ENCODE measurements around the gene SCN4B. TPM values are rescaled to one million over a fixed set of nuclear protein-coding genes. Genes with fewer than 3 reads are reported as not detected.

Gene SCN4B
- total and polyA plus RNA-seq, 2 donors (not counting 1 experiment from before 2014, with no cell fraction given) = 1.5 to 10.4 TPM

DNA sequence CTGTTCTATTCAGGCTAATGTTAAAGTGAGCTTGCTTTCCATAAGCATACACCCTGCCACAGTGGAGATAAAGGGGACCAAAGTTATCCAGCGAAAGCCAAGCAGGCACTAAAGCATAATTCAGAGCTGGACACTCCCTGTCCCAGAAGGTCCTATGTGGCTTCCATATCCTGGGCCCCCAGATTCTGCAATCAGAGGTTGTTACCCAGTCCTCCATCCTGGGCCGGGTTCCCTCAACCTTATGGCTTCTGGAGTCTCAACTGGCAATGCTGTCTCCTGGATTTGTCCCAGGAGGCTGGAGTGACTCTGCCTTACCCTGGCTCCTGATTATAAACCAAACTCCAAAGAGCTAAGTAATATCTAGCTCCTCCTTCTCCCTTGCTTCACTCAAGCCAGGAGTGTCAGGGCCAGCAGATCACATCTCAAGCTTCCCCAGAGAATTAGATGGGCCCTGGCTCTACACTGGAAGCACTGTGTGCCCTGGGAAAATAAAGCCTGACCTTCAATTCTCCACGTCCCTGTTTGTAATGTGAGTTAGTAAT is 51.9 kb downstream of the SCN4B start:
- H3K9me3 ChIP-seq (ENCODE audit: control insufficient read depth, insufficient read depth, low read depth, low read length) = no peaks in the 10 kb centered on the region
- DNase-seq (ENCODE audit: low read depth in 2 of 2) = no peak
- H3K4me1 ChIP-seq (ENCODE audit: control insufficient read depth, extremely low read depth, insufficient read depth, low read length) = no peaks in the 10 kb centered on the region
- H3K9ac ChIP-seq (ENCODE audit: insufficient read depth, low read length) = no peak overlapping the region
- TF ChIP-seq, protein P1, sequence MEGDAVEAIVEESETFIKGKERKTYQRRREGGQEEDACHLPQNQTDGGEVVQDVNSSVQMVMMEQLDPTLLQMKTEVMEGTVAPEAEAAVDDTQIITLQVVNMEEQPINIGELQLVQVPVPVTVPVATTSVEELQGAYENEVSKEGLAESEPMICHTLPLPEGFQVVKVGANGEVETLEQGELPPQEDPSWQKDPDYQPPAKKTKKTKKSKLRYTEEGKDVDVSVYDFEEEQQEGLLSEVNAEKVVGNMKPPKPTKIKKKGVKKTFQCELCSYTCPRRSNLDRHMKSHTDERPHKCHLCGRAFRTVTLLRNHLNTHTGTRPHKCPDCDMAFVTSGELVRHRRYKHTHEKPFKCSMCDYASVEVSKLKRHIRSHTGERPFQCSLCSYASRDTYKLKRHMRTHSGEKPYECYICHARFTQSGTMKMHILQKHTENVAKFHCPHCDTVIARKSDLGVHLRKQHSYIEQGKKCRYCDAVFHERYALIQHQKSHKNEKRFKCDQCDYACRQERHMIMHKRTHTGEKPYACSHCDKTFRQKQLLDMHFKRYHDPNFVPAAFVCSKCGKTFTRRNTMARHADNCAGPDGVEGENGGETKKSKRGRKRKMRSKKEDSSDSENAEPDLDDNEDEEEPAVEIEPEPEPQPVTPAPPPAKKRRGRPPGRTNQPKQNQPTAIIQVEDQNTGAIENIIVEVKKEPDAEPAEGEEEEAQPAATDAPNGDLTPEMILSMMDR (conservative IDR thresholded peaks at IDR 0.05 in 1 of 2, IDR thresholded peaks at IDR 0.05 in 1 of 2; ENCODE audit: low read depth in 1 of 2, low read length in 2 of 2) = no peak
- no peak for TF ChIP-seq EZH2 (IDR thresholded peaks at IDR 0.05; ENCODE audit: low read length, missing control alignments)
- H3K79me2 ChIP-seq (ENCODE audit: control insufficient read depth, insufficient read depth, low read length) = no peaks in the 10 kb centered on the region
- H3K27me3 ChIP-seq (ENCODE audit: control insufficient read depth, insufficient read depth, low read length) = no peaks in the 10 kb centered on the region
- H3K4me3 ChIP-seq (replicated peaks in 1 of 4; ENCODE audit: control extremely low read depth in 1 of 4, insufficient read depth in 1 of 4, low read depth in 3 of 4, low read length in 4 of 4) = no peak overlapping the region
- no peak overlapping the region for H3K27ac ChIP-seq (ENCODE audit: insufficient read depth, low read length)
- no peaks in the 10 kb centered on the region for H4K20me1 ChIP-seq (ENCODE audit: control insufficient read depth, extremely low read depth, insufficient read depth, low read length)
- no peak overlapping the region for H2AFZ ChIP-seq (ENCODE audit: low read length)
- H3K4me2 ChIP-seq (ENCODE audit: extremely low read depth, insufficient read depth, low read length) = no peak overlapping the region
- no peaks in the 10 kb centered on the region for H3K36me3 ChIP-seq (ENCODE audit: control insufficient read depth, insufficient read depth, low read length)

GRCh38 chr11:118099838-118100556 is 52.6 kb downstream of the SCN4B start:
- TF ChIP-seq, protein P1 (conservative IDR thresholded peaks at IDR 0.05 in 1 of 2, IDR thresholded peaks at IDR 0.05 in 1 of 2; ENCODE audit: low read depth in 1 of 2, low read length in 2 of 2) = no peak
- TF ChIP-seq EZH2 (IDR thresholded peaks at IDR 0.05; ENCODE audit: low read length, missing control alignments) = no peak
- Histone ChIP-seq H3K27me3 (ENCODE audit: control insufficient read depth, insufficient read depth, low read length) (no peaks in the 10 kb centered on the region), H3K4me2 (ENCODE audit: extremely low read depth, insufficient read depth, low read length) (no peak overlapping the region), H2AFZ (ENCODE audit: low read length) (no peak overlapping the region), H3K4me1 (ENCODE audit: control insufficient read depth, extremely low read depth, insufficient read depth, low read length) (no peaks in the 10 kb centered on the region), H3K79me2 (ENCODE audit: control insufficient read depth, insufficient read depth, low read length) (no peaks in the 10 kb centered on the region), H3K9ac (ENCODE audit: insufficient read depth, low read length) (no peak overlapping the region), H3K9me3 (ENCODE audit: control insufficient read depth, insufficient read depth, low read depth, low read length) (no peaks in the 10 kb centered on the region), H3K4me3 (replicated peaks in 1 of 4; ENCODE audit: control extremely low read depth in 1 of 4, insufficient read depth in 1 of 4, low read depth in 3 of 4, low read length in 4 of 4) (no peak overlapping the region), H4K20me1 (ENCODE audit: control insufficient read depth, extremely low read depth, insufficient read depth, low read length) (no peaks in the 10 kb centered on the region), H3K27ac (ENCODE audit: insufficient read depth, low read length) (no peak overlapping the region), H3K36me3 (ENCODE audit: control insufficient read depth, insufficient read depth, low read length) (no peaks in the 10 kb centered on the region)
- no peak for DNase-seq (ENCODE audit: low read depth in 2 of 2)

DNA sequence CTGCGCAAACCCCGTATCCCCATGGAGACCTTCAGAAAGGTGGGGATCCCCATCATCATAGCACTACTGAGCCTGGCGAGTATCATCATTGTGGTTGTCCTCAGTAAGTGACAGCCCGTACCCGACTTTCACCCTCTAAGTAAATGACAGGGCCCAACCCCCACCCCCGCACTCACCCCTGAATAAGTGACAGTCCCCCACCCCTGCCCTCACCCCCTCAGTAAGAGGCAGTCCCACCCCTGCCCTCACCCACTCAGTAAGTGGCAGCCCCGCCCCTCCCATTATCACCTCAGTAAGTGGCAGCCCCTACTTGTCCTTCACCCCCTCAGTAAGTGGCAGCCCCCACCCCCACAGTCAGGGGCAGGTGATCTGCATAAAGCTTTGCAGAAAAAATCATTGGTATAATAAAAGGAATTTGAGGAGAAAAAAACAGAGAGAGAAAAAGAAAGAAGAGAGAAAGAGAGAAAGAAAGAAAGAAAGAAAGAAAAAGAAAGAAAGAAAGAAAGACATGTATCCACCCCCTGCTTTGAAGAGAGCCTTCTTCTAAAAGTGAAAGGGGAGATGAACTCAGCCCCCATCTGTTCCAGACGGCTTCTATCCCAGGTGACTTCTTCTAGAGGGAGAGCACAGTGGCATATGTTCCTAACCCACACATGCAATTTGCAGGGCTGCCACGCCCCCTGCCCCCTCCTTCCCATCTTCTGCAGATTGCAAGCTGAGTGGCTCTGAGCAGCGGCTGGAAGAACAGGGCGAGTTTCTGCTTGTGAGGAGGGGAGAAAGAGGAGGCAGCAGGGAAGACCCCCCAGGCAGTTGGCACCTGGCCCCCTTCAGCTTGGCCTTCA is 53.4 kb downstream of the SCN4B start:
- no peak for DNase-seq (ENCODE audit: low read depth in 2 of 2)
- Histone ChIP-seq H3K27me3 (ENCODE audit: control insufficient read depth, insufficient read depth, low read length) (no peaks in the 10 kb centered on the region), H2AFZ (ENCODE audit: low read length) (no peak overlapping the region), H3K9ac (ENCODE audit: insufficient read depth, low read length) (no peak overlapping the region), H3K79me2 (ENCODE audit: control insufficient read depth, insufficient read depth, low read length) (no peaks in the 10 kb centered on the region), H3K4me1 (ENCODE audit: control insufficient read depth, extremely low read depth, insufficient read depth, low read length) (no peaks in the 10 kb centered on the region), H3K4me3 (replicated peaks in 1 of 4; ENCODE audit: control extremely low read depth in 1 of 4, insufficient read depth in 1 of 4, low read depth in 3 of 4, low read length in 4 of 4) (no peak overlapping the region), H3K4me2 (ENCODE audit: extremely low read depth, insufficient read depth, low read length) (no peak overlapping the region), H3K9me3 (ENCODE audit: control insufficient read depth, insufficient read depth, low read depth, low read length) (no peaks in the 10 kb centered on the region), H4K20me1 (ENCODE audit: control insufficient read depth, extremely low read depth, insufficient read depth, low read length) (no peaks in the 10 kb centered on the region), H3K36me3 (ENCODE audit: control insufficient read depth, insufficient read depth, low read length) (no peaks in the 10 kb centered on the region), H3K27ac (ENCODE audit: insufficient read depth, low read length) (no peak overlapping the region)
- TF ChIP-seq EZH2 (IDR thresholded peaks at IDR 0.05; ENCODE audit: low read length, missing control alignments) = no peak
- TF ChIP-seq, protein P1 (conservative IDR thresholded peaks at IDR 0.05 in 1 of 2, IDR thresholded peaks at IDR 0.05 in 1 of 2; ENCODE audit: low read depth in 1 of 2, low read length in 2 of 2) = no peak

Measured in fibroblast of lung (primary cell).